ENCODE data around the gene STXBP1.
"Not testable (repeated sequence)": the region's sequence is repeated elsewhere in the genome, so short reads cannot be mapped to it uniquely, and the experiment has no call there.

Gene STXBP1

GRCh38 chr9:127621339-127621970, 9.4 kb downstream of the STXBP1 start:
- DNase-seq, result not testable (repeated sequence)

- no peak for DNase-seq
These were observed 14.8 kb downstream of the STXBP1 start for GRCh38 chr9:127626752-127627493.

GRCh38 chr9:127627494-127627855, 15.4 kb downstream of the STXBP1 start:
- DNase-seq, result no peak

GRCh38 chr9:127628758-127629467, 16.8 kb downstream of the STXBP1 start:
- no peak for DNase-seq

- no peak for DNase-seq
These were observed 17.5 kb downstream of the STXBP1 start for GRCh38 chr9:127629468-127630081.

GRCh38 chr9:127633216-127633862, 21.3 kb downstream of the STXBP1 start:
- no peak for DNase-seq

GRCh38 chr9:127634021-127634420, 21.9 kb downstream of the STXBP1 start:
- DNase-seq, result no peak

- no peak for DNase-seq
These were observed 22.6 kb downstream of the STXBP1 start for GRCh38 chr9:127634698-127635097.

- no peak for DNase-seq
These were observed 23.2 kb downstream of the STXBP1 start for GRCh38 chr9:127635201-127635735.

- no peak for DNase-seq
These were observed 25.3 kb downstream of the STXBP1 start for GRCh38 chr9:127637322-127637847.

GRCh38 chr9:127640908-127641545, 28.9 kb downstream of the STXBP1 start:
- no peak for DNase-seq

- no peak for DNase-seq
These were observed 30.1 kb downstream of the STXBP1 start for GRCh38 chr9:127642082-127642740.

- no peak for DNase-seq
These were observed 32.2 kb downstream of the STXBP1 start for GRCh38 chr9:127644146-127644827.

- no peak for DNase-seq
These were observed 32.9 kb downstream of the STXBP1 start for GRCh38 chr9:127644943-127645342.

GRCh38 chr9:127647451-127647850, 35.4 kb downstream of the STXBP1 start:
- DNase-seq, result no peak

GRCh38 chr9:127650518-127650917, 38.4 kb downstream of the STXBP1 start:
- no peak for DNase-seq

- no peak for DNase-seq
These were observed 39.9 kb downstream of the STXBP1 start for GRCh38 chr9:127651697-127652610.

GRCh38 chr9:127652733-127653132, 40.7 kb downstream of the STXBP1 start:
- no peak for DNase-seq

GRCh38 chr9:127654619-127655018, 42.5 kb downstream of the STXBP1 start:
- DNase-seq, result no peak

GRCh38 chr9:127658428-127658827, 46.4 kb downstream of the STXBP1 start:
- DNase-seq, result no peak
